ENCODE data around the gene RALGPS1. TPM values are rescaled to one million over a fixed set of nuclear protein-coding genes. Genes with fewer than 3 reads are reported as not detected.

RALGPS1 gene
- total RNA-seq, 4 donors from 2014 or later, result 2.2 to 10.3 (median 5.4) TPM

DNA sequence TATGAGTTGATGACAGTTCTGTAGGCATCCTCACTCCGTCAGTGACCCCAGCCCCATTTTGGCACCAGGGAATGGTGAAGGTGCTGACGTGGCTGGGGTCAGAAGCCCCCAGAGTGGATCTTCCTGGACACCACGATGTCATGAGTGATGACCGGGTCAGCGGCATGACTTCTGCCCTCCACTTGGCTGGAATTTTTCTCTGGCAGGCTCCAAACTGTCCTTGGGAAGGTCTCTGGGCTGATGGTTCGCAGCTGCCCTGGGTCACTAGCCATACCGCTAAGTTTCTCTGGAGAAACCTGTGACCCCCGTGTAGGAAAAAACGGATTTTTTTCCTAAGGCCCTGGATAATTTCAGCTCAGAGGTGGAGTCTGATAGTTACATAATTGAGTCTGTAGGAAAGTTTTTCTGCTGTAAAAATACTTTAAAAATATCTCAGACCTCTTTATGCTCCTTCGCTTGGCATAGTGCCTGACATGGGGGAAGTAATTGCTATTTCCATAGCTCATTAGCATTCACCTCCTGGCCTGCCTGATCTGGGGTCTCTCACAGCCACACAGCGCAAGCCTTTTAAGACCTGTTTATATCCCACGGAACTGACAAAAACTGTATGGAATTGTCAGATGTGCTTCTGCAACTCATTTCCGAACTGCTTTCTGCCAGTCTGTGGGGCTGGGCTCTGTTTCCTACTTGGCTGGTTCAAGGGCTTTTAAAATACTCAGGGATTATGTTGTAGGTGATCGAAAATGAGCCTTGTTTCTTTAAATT is 138.7 kb downstream of the RALGPS1 start:
- ATAC-seq (no peak), DNase-seq (no peak)
- no peak for TF ChIP-seq POLR2A (IDR thresholded peaks at IDR 0.05)
- TF ChIP-seq, protein P1, sequence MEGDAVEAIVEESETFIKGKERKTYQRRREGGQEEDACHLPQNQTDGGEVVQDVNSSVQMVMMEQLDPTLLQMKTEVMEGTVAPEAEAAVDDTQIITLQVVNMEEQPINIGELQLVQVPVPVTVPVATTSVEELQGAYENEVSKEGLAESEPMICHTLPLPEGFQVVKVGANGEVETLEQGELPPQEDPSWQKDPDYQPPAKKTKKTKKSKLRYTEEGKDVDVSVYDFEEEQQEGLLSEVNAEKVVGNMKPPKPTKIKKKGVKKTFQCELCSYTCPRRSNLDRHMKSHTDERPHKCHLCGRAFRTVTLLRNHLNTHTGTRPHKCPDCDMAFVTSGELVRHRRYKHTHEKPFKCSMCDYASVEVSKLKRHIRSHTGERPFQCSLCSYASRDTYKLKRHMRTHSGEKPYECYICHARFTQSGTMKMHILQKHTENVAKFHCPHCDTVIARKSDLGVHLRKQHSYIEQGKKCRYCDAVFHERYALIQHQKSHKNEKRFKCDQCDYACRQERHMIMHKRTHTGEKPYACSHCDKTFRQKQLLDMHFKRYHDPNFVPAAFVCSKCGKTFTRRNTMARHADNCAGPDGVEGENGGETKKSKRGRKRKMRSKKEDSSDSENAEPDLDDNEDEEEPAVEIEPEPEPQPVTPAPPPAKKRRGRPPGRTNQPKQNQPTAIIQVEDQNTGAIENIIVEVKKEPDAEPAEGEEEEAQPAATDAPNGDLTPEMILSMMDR (IDR thresholded peaks at IDR 0.05 in 4 of 5, conservative IDR thresholded peaks at IDR 0.05 in 1 of 5), result no peak
- H3K27me3 ChIP-seq, result no peaks in the 10 kb centered on the region
- intact Hi-C loops (cut with DNase I; ENCODE audit: low total_unique reads), result no loop called here
- no peaks in the 10 kb centered on the region for H3K36me3 ChIP-seq
- peaks cover 58 to 82% of the 10 kb centered on the region in 2 donors for H3K4me1 ChIP-seq
- H3K4me3 ChIP-seq, result no peak overlapping the region
- in situ Hi-C loops (cut with MboI; ENCODE audit: low sequenced_read_pairs in 4 of 4), result no loop called here
- no peaks in the 10 kb centered on the region for H3K9me3 ChIP-seq
- H3K27ac ChIP-seq, result peak overlapping the region; percentile 11 to 80 (median 56)

DNA sequence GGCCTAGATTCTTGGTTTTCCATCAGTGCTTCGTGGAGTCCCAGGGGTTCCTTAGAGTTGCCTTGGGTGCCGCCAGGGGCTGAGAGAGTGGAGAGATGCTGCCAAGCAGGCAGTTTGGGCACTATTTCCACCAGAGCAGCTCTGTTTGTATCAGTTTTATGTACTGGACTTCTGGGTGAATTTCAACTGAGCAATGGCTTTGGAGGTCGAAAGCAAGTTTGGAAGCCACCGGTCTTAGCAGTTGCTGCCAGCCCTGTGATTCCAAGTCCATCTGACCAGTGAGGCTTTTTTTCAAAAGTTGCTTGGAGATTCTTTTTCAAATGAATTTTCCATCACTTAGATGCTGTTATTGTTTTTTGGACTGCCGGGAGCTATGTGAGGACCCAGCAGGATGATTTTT is 139.4 kb downstream of the RALGPS1 start:
- Histone ChIP-seq H3K4me1 (peaks cover 62 to 82% of the 10 kb centered on the region in 2 donors), H3K36me3 (no peaks in the 10 kb centered on the region), H3K27me3 (no peaks in the 10 kb centered on the region), H3K4me3 (no peak overlapping the region), H3K9me3 (no peaks in the 10 kb centered on the region), H3K27ac (peak overlapping the region; percentile 11 to 80 (median 56))
- in situ Hi-C loops (cut with MboI; ENCODE audit: low sequenced_read_pairs in 4 of 4) (no loop called here), intact Hi-C loops (cut with DNase I; ENCODE audit: low total_unique reads) (no loop called here)
- ATAC-seq (no peak), DNase-seq (no peak)
- TF ChIP-seq POLR2A (IDR thresholded peaks at IDR 0.05), result no peak
- TF ChIP-seq, protein P1 (IDR thresholded peaks at IDR 0.05 in 4 of 5, conservative IDR thresholded peaks at IDR 0.05 in 1 of 5), result no peak

DNA sequence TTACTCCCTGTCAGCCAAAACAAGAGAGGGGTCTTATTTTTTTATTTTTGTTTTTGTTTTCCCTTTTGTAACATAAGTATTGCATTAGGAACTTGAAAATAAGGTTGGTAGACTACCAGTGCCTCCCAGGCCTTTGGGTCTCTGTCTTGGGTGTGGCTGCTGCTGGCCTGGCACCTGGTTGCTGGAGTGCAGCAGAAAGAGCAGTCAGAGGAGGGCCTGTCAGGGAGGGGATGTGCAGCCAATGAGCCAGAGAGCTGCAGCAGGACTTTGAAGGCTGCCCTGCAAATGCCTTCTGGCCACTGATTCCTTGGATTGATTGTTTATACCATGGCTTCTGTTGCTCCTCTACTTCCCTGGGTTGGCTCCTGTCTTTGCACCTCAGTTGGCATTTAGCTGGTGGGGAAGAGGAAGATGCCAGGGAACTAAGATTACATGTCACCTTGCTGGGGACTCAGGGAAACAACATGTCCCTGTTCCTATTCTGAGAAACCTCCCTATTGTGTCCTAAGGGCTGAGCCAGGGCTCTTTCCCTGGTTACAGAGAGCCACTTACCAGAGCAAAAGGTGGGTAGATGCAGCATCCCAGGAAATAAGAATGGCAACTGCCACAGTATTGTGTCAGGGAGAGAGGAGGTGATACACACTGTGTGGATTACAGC is 141.3 kb downstream of the RALGPS1 start:
- peak overlapping the region; percentile 65 to 82 (median 77) for H3K27ac ChIP-seq
- H3K4me3 ChIP-seq, result no peak overlapping the region
- ATAC-seq (peak; percentile 75 to 87), DNase-seq (peak; percentile 40 to 43)
- in situ Hi-C loops (cut with MboI; ENCODE audit: low sequenced_read_pairs in 4 of 4) (no loop called here), intact Hi-C loops (cut with DNase I; ENCODE audit: low total_unique reads) (no loop called here)
- no peaks in the 10 kb centered on the region for H3K9me3 ChIP-seq
- TF ChIP-seq, protein P1 (IDR thresholded peaks at IDR 0.05 in 4 of 5, conservative IDR thresholded peaks at IDR 0.05 in 1 of 5), result no peak
- no peak for TF ChIP-seq POLR2A (IDR thresholded peaks at IDR 0.05)
- no peaks in the 10 kb centered on the region for H3K27me3 ChIP-seq
- H3K4me1 ChIP-seq, result peaks cover 69 to 83% of the 10 kb centered on the region in 2 donors
- no peaks in the 10 kb centered on the region for H3K36me3 ChIP-seq

DNA sequence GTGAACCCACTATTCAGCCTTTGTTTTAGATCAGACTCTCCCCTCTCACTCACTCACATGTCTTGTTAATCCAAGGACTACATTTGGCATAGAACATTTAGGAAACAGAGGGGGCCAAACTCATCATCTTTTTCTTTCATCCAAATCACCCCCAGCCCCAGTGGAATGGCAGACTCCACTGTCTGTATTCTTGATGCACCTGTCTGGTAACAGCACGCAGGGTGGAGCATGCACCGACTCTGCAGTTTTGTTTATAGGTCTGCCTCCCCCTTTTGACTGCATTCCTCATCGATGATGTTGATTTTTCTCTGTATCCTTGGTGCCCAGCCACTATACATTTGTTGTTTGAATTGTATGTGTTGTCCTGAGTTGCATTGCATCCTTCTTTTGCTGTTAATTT is 141.9 kb downstream of the RALGPS1 start:
- DNase-seq (no peak), ATAC-seq (no peak)
- H3K27me3 ChIP-seq, result no peaks in the 10 kb centered on the region
- H3K27ac ChIP-seq, result peak overlapping the region; percentile 65 to 82 (median 77)
- no peaks in the 10 kb centered on the region for H3K9me3 ChIP-seq
- no peaks in the 10 kb centered on the region for H3K36me3 ChIP-seq
- intact Hi-C loops (cut with DNase I; ENCODE audit: low total_unique reads), result no loop called here
- no peak overlapping the region for H3K4me3 ChIP-seq
- in situ Hi-C loops (cut with MboI; ENCODE audit: low sequenced_read_pairs in 4 of 4), result no loop called here
- TF ChIP-seq, protein P1 (IDR thresholded peaks at IDR 0.05 in 4 of 5, conservative IDR thresholded peaks at IDR 0.05 in 1 of 5), result no peak
- TF ChIP-seq POLR2A (IDR thresholded peaks at IDR 0.05), result no peak
- peaks cover 69 to 79% of the 10 kb centered on the region in 2 donors for H3K4me1 ChIP-seq

Data from gastrocnemius medialis (tissue), 4 donors.